Upper lobe of left lung (tissue), 4 donors: ENCODE results near the gene TMEM117.

Experiments used
- CTCF ChIP-seq, 6 experiments: fragments of 450-650 bp in 4 of 6; fragments of 200-600 bp in 2 of 6; sonication (generic) in 2 of 6; IDR thresholded peaks; one replicate each; pipeline ENCODE4 v1.5.1; 2016 to 2019; ENCODE audit warnings: antibody characterized with exemption in 6 of 6
- POLR2A ChIP-seq, 4 donors: fragments of 450-650 bp; IDR thresholded peaks; one replicate each; pipeline ENCODE4 v1.5.1; 2016 to 2017; ENCODE audit warnings: antibody characterized with exemption in 4 of 4, mild to moderate bottlenecking in 2 of 4

GRCh38 chr12:44054281-44054680 is 218.4 kb downstream of the TMEM117 start:
- TF ChIP-seq CTCF (IDR thresholded peaks at IDR 0.05), result no peak
- no peak for TF ChIP-seq POLR2A (IDR thresholded peaks at IDR 0.05)
